ENCODE measurements around the gene GCKR.
"Not testable (repeated sequence)": the region's sequence is repeated elsewhere in the genome, so short reads cannot be mapped to it uniquely, and the experiment has no call there.

The GCKR gene

DNA sequence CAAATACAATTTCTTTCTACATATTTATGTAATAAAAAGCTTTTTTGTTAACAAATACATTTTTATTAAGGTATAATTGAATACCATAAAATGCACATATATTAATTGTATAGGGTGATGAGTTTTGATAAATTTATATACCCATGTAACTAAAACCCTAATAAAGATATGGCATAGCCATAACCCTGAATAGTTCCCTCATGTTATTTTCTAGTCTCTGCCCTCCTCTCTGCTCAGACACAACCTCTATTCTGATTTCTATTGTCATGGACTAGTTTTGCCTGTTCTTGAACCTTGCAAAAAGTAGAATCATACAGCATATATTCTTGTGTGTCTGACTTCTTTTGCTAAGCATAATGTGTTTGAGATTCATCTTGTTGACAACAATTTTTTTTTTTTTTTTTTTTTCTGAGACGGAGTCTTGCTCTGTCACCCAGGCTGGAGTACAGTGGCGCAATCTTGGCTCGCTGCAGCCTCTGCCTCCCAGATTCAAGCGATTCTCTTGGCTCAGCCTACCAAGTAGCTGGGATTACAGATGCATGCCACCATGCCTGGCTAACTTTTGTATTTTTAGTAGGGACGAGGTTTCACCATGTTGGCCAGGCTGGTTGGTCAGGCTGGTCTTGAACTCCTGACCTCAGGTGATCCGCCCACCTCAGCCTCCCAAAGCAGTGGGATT, 47.6 kb downstream of the GCKR start:
- no peak for DNase-seq (ENCODE audit: extremely low spot score)
- TF ChIP-seq CTCF (IDR thresholded peaks at IDR 0.05; ENCODE audit: control extremely low read depth, extremely low read depth, low read depth, missing control alignments), result no peak
- POLR2A ChIA-PET, result no interaction called here
- CTCF ChIA-PET, result no interaction called here

- DNase-seq (ENCODE audit: extremely low spot score), result no peak
- POLR2A ChIA-PET, result no interaction called here
- CTCF ChIA-PET, result no interaction called here
Measured at GRCh38 chr2:27545348-27546141, 48.9 kb downstream of the GCKR start.

GRCh38 chr2:27549303-27549702, 52.7 kb downstream of the GCKR start:
- no peak for TF ChIP-seq CTCF (IDR thresholded peaks at IDR 0.05; ENCODE audit: control extremely low read depth, extremely low read depth, low read depth, missing control alignments)
- no peak for DNase-seq (ENCODE audit: extremely low spot score)
- ChIA-PET POLR2A (no interaction called here), CTCF (no interaction called here)

More at GRCh38 chr2:27545348-27546141, 48.9 kb downstream of the GCKR start:
- TF ChIP-seq CTCF (IDR thresholded peaks at IDR 0.05; ENCODE audit: control extremely low read depth, extremely low read depth, low read depth, missing control alignments), result no peak

DNA sequence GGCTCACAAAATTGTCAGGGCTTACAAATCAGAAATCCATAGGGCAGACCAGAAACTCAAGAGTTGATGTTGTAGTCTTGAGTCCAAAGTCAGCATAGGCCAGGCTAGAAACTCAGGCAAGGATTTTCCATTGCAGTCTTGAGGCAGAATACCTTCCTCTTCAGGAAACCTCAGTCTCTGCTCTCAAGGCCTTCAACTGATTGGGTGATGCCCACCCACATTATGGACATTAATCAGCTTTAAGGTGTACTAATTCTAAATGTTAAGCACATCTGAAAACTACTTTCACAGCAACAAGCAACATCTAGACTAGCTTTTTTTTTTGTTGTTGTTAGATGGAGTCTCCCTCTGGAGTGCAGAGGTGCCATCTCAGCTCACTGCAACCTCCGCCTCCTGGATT, 54.9 kb downstream of the GCKR start:
- CTCF ChIA-PET, result no interaction called here
- no peak for DNase-seq (ENCODE audit: extremely low spot score)
- POLR2A ChIA-PET, result no interaction called here
- no peak for TF ChIP-seq CTCF (IDR thresholded peaks at IDR 0.05; ENCODE audit: control extremely low read depth, extremely low read depth, low read depth, missing control alignments)

GRCh38 chr2:27552941-27553340, 56.3 kb downstream of the GCKR start:
- POLR2A ChIA-PET, result no interaction called here
- DNase-seq (ENCODE audit: extremely low spot score), result no peak
- TF ChIP-seq CTCF (IDR thresholded peaks at IDR 0.05; ENCODE audit: control extremely low read depth, extremely low read depth, low read depth, missing control alignments), result no peak
- CTCF ChIA-PET, result interaction anchor here (1.2 kb wide), 1 partner anchor 17 kb away, joined by 4 read pairs; no protein-coding TSS in a partner anchor

- CTCF ChIA-PET; DNase-seq (ENCODE audit: extremely low spot score); POLR2A ChIA-PET: not testable (repeated sequence)
Measured at GRCh38 chr2:27554451-27554850, 57.8 kb downstream of the GCKR start.

DNA sequence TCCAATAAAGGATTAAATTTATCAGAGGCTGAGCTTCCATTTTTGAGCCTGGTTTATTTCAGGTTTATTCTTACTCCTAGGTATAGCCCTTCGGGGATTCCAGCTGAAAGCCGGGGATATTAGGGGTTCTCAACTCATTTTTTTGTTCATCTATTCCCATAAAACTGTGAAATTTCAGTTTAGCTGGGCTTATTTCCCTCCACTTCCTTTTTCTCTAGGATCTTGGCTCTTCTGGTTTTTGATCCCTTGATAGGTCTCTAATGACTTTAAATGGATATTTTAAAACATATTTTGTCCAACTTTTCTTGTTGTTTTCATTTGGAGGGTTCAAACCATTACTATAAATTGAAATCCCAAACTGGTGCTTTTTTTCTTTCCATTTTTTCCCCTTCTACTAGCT, 62.6 kb downstream of the GCKR start:
- POLR2A ChIA-PET, result no interaction called here
- CTCF ChIA-PET, result no interaction called here
- no peak for DNase-seq (ENCODE audit: extremely low spot score)
- no peak for TF ChIP-seq CTCF (IDR thresholded peaks at IDR 0.05; ENCODE audit: control extremely low read depth, extremely low read depth, low read depth, missing control alignments)
